Fibroblast of pulmonary artery (primary cell): ENCODE results near the gene LYPD6B.

Source experiments
- DNase-seq: peaks from one replicate; pipeline ENCODE4 v3.0.0-alpha.2; 2010; ENCODE audit warnings: low read depth
- H3K4me3 ChIP-seq: replicated peaks from 2 replicates; pipeline ENCODE4 v1.5.1; 2011; ENCODE audit warnings: low read depth, mild to moderate bottlenecking, control low read depth, low read length, moderate library complexity
- CTCF ChIP-seq: IDR thresholded peaks from 2 replicates; pipeline ENCODE4 v1.5.1; 2011; ENCODE audit warnings: mild to moderate bottlenecking, control low read depth, low read length, inconsistent platforms; ENCODE audit errors: missing control alignments

The LYPD6B gene

GRCh38 chr2:149063177-149063576 is 24.7 kb downstream of the LYPD6B start:
- no peak for TF ChIP-seq CTCF
- no peak overlapping the region for H3K4me3 ChIP-seq
- DNase-seq = no peak

- H3K4me3 ChIP-seq = no peak overlapping the region
- no peak for DNase-seq
- TF ChIP-seq CTCF = no peak
Measured at GRCh38 chr2:149064365-149064841, 25.9 kb downstream of the LYPD6B start.

- no peak for DNase-seq
- H3K4me3 ChIP-seq = no peak overlapping the region
- TF ChIP-seq CTCF = no peak
Measured at GRCh38 chr2:149064856-149065630, 26.5 kb downstream of the LYPD6B start.

GRCh38 chr2:149068225-149068995 is 29.9 kb downstream of the LYPD6B start:
- TF ChIP-seq CTCF = no peak
- H3K4me3 ChIP-seq = no peak overlapping the region
- no peak for DNase-seq

GRCh38 chr2:149068996-149069888 is 30.7 kb downstream of the LYPD6B start:
- TF ChIP-seq CTCF = no peak
- H3K4me3 ChIP-seq = no peak overlapping the region
- peak; percentile 49 for DNase-seq

- no peak overlapping the region for H3K4me3 ChIP-seq
- no peak for TF ChIP-seq CTCF
- DNase-seq = no peak
Measured at GRCh38 chr2:149070681-149071320, 32.3 kb downstream of the LYPD6B start.
